ENCODE results near the gene PSMB7. TPM values are rescaled to one million over a fixed set of nuclear protein-coding genes. Genes with fewer than 3 reads are reported as not detected.

The PSMB7 gene
- polyA plus RNA-seq, 1 experiment: 396 TPM

DNA sequence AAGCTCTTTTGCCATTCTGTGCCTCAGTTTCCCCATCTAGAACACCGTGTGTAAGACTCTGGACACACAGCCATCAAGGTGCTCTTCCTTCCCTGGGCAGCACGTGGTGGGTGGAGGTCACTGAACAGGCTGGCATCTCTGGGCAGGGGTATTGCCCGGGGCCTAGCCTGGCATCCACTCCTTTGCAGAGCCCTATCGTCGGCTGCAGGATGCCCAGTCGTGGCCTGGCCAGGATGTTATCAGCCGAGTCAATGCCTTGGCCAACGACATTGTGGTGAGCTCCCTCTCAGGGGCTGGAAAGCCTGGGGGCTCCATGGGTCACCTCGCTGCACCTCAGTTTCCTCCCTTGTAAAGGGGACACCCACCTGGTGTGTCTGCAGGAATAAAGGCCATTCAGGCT, 39.1 kb upstream of the PSMB7 start:
- no peak for DNase-seq (ENCODE audit: low read depth, low spot score)
- no peak overlapping the region for H3K27ac ChIP-seq (ENCODE audit: low read depth, low read length)
- no peak overlapping the region for H3K4me3 ChIP-seq (ENCODE audit: low read depth, low read length)
- TF ChIP-seq, protein P1, sequence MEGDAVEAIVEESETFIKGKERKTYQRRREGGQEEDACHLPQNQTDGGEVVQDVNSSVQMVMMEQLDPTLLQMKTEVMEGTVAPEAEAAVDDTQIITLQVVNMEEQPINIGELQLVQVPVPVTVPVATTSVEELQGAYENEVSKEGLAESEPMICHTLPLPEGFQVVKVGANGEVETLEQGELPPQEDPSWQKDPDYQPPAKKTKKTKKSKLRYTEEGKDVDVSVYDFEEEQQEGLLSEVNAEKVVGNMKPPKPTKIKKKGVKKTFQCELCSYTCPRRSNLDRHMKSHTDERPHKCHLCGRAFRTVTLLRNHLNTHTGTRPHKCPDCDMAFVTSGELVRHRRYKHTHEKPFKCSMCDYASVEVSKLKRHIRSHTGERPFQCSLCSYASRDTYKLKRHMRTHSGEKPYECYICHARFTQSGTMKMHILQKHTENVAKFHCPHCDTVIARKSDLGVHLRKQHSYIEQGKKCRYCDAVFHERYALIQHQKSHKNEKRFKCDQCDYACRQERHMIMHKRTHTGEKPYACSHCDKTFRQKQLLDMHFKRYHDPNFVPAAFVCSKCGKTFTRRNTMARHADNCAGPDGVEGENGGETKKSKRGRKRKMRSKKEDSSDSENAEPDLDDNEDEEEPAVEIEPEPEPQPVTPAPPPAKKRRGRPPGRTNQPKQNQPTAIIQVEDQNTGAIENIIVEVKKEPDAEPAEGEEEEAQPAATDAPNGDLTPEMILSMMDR (IDR thresholded peaks at IDR 0.05; ENCODE audit: low read depth, low read length): no peak
- CTCF ChIA-PET: interaction anchor here (0.8 kb wide), 1 partner anchor 14 kb away, joined by 3 read pairs; no protein-coding TSS in a partner anchor
- POLR2A ChIA-PET: no interaction called here
- peaks cover 8% of the 10 kb centered on the region; the same call in 1 of the 2 replicates for H3K9me3 ChIP-seq (ENCODE audit: control insufficient read depth, insufficient read depth, low read length)
- H3K27me3 ChIP-seq (ENCODE audit: control insufficient read depth, insufficient read depth, low read length): peaks cover 46% of the 10 kb centered on the region

DNA sequence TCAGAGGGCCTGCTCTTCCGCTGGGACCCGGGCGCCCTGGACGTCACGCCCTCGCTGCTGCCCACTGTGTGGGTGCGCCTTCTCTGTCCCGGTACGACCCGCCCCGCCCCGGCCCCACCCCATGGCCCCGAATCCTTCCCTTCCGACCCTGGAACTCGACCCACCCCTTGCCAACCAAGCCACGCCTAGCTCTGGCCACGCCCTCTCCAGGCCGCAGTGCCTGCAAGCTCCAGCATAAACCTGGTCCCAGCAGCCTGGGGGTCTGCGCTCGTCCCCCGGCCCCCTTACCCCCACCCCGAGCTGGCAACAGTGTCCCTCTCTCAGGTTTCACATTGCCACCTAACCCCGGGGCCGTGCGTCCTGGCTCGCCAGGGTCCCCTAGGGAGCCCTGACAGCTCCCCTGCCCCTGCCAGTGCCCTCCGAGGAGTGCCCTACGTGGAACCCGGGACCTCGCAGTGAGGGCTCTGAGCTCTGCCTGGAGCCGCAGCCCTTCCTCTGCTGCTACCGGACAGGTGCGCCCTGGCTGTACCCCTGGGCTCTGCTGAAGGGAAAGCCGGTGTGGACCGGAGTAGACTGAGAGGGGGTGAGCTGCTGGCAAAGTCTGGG, 38.4 kb upstream of the PSMB7 start:
- no peak for DNase-seq (ENCODE audit: low read depth, low spot score)
- ChIA-PET CTCF (interaction anchor here (0.7 to 0.8 kb wide), 2 partner anchors 14 to 83 kb away, joined by 3 read pairs; no protein-coding TSS in a partner anchor), POLR2A (no interaction called here)
- Histone ChIP-seq H3K27me3 (ENCODE audit: control insufficient read depth, insufficient read depth, low read length) (peaks cover 48% of the 10 kb centered on the region), H3K27ac (ENCODE audit: low read depth, low read length) (no peak overlapping the region), H3K4me3 (ENCODE audit: low read depth, low read length) (no peak overlapping the region), H3K9me3 (ENCODE audit: control insufficient read depth, insufficient read depth, low read length) (peaks cover 8% of the 10 kb centered on the region; the same call in 1 of the 2 replicates)
- TF ChIP-seq, protein P1 (IDR thresholded peaks at IDR 0.05; ENCODE audit: low read depth, low read length): no peak

DNA sequence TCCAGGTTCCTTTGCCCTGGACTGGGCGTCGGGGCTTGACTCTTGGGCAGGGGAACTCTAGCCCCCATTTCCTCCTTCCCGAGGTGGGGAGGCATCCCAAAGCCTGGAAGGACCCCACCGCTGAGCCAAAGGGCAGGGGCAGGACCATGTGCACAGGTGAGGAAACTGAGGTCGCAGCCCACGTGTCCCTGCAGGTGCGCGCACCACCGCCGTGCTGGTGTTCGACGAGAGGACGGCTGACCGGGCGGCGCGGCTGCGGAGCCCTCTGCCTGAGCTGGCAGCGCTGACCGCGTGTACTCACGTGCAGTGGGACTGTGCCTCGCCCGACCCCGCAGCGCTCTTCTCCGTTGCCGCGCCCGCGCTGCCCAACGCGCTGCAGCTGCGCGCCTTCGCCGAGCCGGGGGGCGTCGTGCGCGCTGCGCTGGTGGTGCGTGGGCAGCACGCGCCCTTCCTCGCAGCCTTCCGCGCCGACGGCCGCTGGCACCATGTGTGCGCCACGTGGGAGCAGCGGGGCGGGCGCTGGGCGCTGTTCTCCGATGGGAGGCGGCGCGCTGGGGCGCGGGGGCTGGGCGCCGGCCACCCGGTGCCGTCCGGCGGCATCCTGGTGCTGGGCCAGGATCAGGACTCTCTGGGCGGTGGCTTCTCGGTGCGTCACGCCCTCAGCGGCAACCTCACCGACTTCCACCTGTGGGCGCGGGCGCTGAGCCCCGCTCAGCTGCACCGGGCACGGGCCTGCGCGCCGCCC, 37.8 kb upstream of the PSMB7 start:
- DNase-seq (ENCODE audit: low read depth, low spot score): no peak
- TF ChIP-seq, protein P1 (IDR thresholded peaks at IDR 0.05; ENCODE audit: low read depth, low read length): no peak
- CTCF ChIA-PET: interaction anchor here (0.7 kb wide), 1 partner anchor 84 kb away, joined by 3 read pairs; no protein-coding TSS in a partner anchor
- POLR2A ChIA-PET: no interaction called here
- Histone ChIP-seq H3K4me3 (ENCODE audit: low read depth, low read length) (no peak overlapping the region), H3K27ac (ENCODE audit: low read depth, low read length) (no peak overlapping the region), H3K27me3 (ENCODE audit: control insufficient read depth, insufficient read depth, low read length) (peaks cover 48% of the 10 kb centered on the region), H3K9me3 (ENCODE audit: control insufficient read depth, insufficient read depth, low read length) (peaks cover 8% of the 10 kb centered on the region; the same call in 1 of the 2 replicates)

DNA sequence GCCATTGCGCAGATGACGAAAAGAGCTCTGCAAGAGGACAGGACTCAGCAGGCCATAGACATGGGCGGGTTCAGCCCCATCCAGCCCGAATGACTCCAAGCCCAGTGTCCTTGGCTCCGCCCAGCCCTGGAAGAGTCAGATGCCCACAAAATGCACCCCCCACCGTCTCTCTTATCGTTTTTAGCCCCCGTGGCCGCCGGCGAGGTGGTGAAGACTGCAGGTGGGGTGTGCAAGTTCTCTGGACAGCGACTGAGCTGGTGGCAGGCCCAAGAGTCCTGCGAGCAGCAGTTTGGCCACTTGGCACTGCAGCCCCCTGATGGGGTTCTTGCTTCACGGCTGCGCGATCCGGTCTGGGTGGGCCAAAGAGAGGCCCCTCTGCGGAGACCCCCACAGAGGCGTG, 37.1 kb upstream of the PSMB7 start:
- no peak for DNase-seq (ENCODE audit: low read depth, low spot score)
- TF ChIP-seq, protein P1 (IDR thresholded peaks at IDR 0.05; ENCODE audit: low read depth, low read length): no peak
- ChIA-PET POLR2A (no interaction called here), CTCF (no interaction called here)
- H3K27ac ChIP-seq (ENCODE audit: low read depth, low read length): no peak overlapping the region
- no peak overlapping the region for H3K4me3 ChIP-seq (ENCODE audit: low read depth, low read length)
- H3K27me3 ChIP-seq (ENCODE audit: control insufficient read depth, insufficient read depth, low read length): peaks cover 46% of the 10 kb centered on the region
- peaks cover 8% of the 10 kb centered on the region; the same call in 1 of the 2 replicates for H3K9me3 ChIP-seq (ENCODE audit: control insufficient read depth, insufficient read depth, low read length)

Measured in AG04450 (cell line).